NCI-H187 treated with DMSO at 0.1 percent for 48 hours (cell line): Measurements from ENCODE around the gene TCF4.

Experiments used
- DNase-seq: peaks from one replicate; lab custom pipeline; 2025; lab: John Stamatoyannopoulos, UW

TCF4 gene

GRCh38 chr18:55261253-55261652 is 326.7 kb downstream of the TCF4 start:
- no peak for DNase-seq

GRCh38 chr18:55258088-55258487 is 329.9 kb downstream of the TCF4 start:
- no peak for DNase-seq

- no peak for DNase-seq
These were observed 331.1 kb downstream of the TCF4 start for GRCh38 chr18:55256929-55257289.

- DNase-seq = no peak
These were observed 331.6 kb downstream of the TCF4 start for GRCh38 chr18:55256226-55256928.

- no peak for DNase-seq
These were observed 334.2 kb downstream of the TCF4 start for GRCh38 chr18:55253814-55254213.

- no peak for DNase-seq
These were observed 335.1 kb downstream of the TCF4 start for GRCh38 chr18:55252901-55253300.

GRCh38 chr18:55252053-55252675 is 335.8 kb downstream of the TCF4 start:
- DNase-seq = no peak

GRCh38 chr18:55251254-55251971 is 336.6 kb downstream of the TCF4 start:
- no peak for DNase-seq

GRCh38 chr18:55250768-55251173 is 337.2 kb downstream of the TCF4 start:
- no peak for DNase-seq

GRCh38 chr18:55249550-55249949 is 338.4 kb downstream of the TCF4 start:
- no peak for DNase-seq

GRCh38 chr18:55248495-55248894 is 339.5 kb downstream of the TCF4 start:
- DNase-seq = no peak

GRCh38 chr18:55247032-55247431 is 341.0 kb downstream of the TCF4 start:
- DNase-seq = no peak

GRCh38 chr18:55246278-55246677 is 341.7 kb downstream of the TCF4 start:
- DNase-seq = no peak

GRCh38 chr18:55245211-55245614 is 342.8 kb downstream of the TCF4 start:
- DNase-seq = no peak

GRCh38 chr18:55244546-55244945 is 343.4 kb downstream of the TCF4 start:
- no peak for DNase-seq

GRCh38 chr18:55243857-55244256 is 344.1 kb downstream of the TCF4 start:
- no peak for DNase-seq

- no peak for DNase-seq
These were observed 344.7 kb downstream of the TCF4 start for GRCh38 chr18:55243255-55243654.

- DNase-seq = no peak
These were observed 347.0 kb downstream of the TCF4 start for GRCh38 chr18:55240978-55241377.

GRCh38 chr18:55239740-55240139 is 348.3 kb downstream of the TCF4 start:
- no peak for DNase-seq

- DNase-seq = no peak
These were observed 350.3 kb downstream of the TCF4 start for GRCh38 chr18:55237660-55238059.

GRCh38 chr18:55236150-55236931 is 351.7 kb downstream of the TCF4 start:
- no peak for DNase-seq

GRCh38 chr18:55235094-55235461 is 352.9 kb downstream of the TCF4 start:
- no peak for DNase-seq
